SK-N-SH (cell line): ENCODE results near the gene ANXA1. TPM values are rescaled to one million over a fixed set of nuclear protein-coding genes. Genes with fewer than 3 reads are reported as not detected.

ENCODE experiments used
- CTCF ChIA-PET: fragments of 300-600, 350-600 bp; formaldehyde crosslinking; extraction: SDS; loops from one replicate; lab custom pipeline; 2021; lab: Yijun Ruan, JAX
- POLR2A ChIA-PET: fragments of 350-600 bp; sonication (Branson Sonifier 250); formaldehyde crosslinking; extraction: SDS; loops from one replicate; lab custom pipeline; 2020; ENCODE audit warnings: antibody characterized with exemption, inconsistent platforms; lab: Yijun Ruan, JAX
- DNase-seq: peaks from one replicate; pipeline ENCODE4 v3.0.0; 2012
- H2AFZ ChIP-seq: fragments of 200-600 bp; sonication (generic); 2 replicates; pipeline ENCODE4 v1.8.1; 2016; ENCODE audit warnings: antibody characterized with exemption, mild to moderate bottlenecking, low read depth
- H3F3A ChIP-seq: fragments of 200-600 bp; sonication (generic); replicated peaks from 2 replicates; pipeline ENCODE3; 2016; ENCODE audit warnings: antibody characterized with exemption, mild to moderate bottlenecking; ENCODE audit not compliant: insufficient read depth
- H3K27ac ChIP-seq, 2 experiments: fragments of 200-500 bp in 1 of 2; fragments of 200-600 bp in 1 of 2; sonication (Bioruptor generic) in 1 of 2; sonication (generic), shearing (Covaris generic) in 1 of 2; 2 replicates each; pipeline versions ENCODE4 v1.5.1 to v1.6.1; 2014 to 2016; ENCODE audit warnings: low read depth in 2 of 2, inconsistent platforms in 1 of 2, low read length in 1 of 2, mild to moderate bottlenecking in 1 of 2, mixed read lengths in 1 of 2
- H3K27me3 ChIP-seq: fragments of 200-600 bp; sonication (generic), shearing (Covaris generic); 2 replicates; pipeline ENCODE4 v1.6.1; 2016; ENCODE audit warnings: mixed run types; ENCODE audit not compliant: insufficient read depth
- H3K36me3 ChIP-seq, 2 experiments: fragments of 200-500 bp in 1 of 2; fragments of 200-600 bp in 1 of 2; sonication (Bioruptor generic) in 1 of 2; sonication (generic) in 1 of 2; replicated peaks in 1 of 2; 2 replicates each; pipeline versions ENCODE3 to v1.5.1; 2014 to 2016; ENCODE audit warnings: low read length in 1 of 2, mild to moderate bottlenecking in 1 of 2; ENCODE audit not compliant: insufficient read depth in 2 of 2, control insufficient read depth in 1 of 2
- H3K4me1 ChIP-seq, 2 experiments: fragments of 200-500 bp in 1 of 2; fragments of 200-600 bp in 1 of 2; sonication (Bioruptor generic) in 1 of 2; sonication (generic), shearing (Covaris generic) in 1 of 2; 2 replicates each; pipeline versions ENCODE4 v1.5.1 to v1.6.1; 2014 to 2016; ENCODE audit warnings: low read depth in 1 of 2, low read length in 1 of 2, mixed run types in 1 of 2; ENCODE audit not compliant: insufficient read depth in 2 of 2, control insufficient read depth in 1 of 2
- H3K4me2 ChIP-seq: fragments of 200-600 bp; sonication (generic), shearing (Covaris generic); 2 replicates; pipeline ENCODE4 v1.6.1; 2017; ENCODE audit warnings: mixed run types
- H3K4me3 ChIP-seq, 2 experiments: fragments of 200-500 bp in 1 of 2; fragments of 200-600 bp in 1 of 2; sonication (Bioruptor generic) in 1 of 2; sonication (generic), shearing (Covaris generic) in 1 of 2; 2 replicates each; pipeline versions ENCODE4 v1.5.1 to v1.8.1; 2014 to 2016; ENCODE audit warnings: low read depth in 2 of 2, inconsistent platforms in 1 of 2, low read length in 1 of 2, mild to moderate bottlenecking in 1 of 2, mixed read lengths in 1 of 2, moderate library complexity in 1 of 2
- H3K79me2 ChIP-seq: fragments of 200-600 bp; sonication (generic); 2 replicates; pipeline ENCODE4 v1.8.1; 2017; ENCODE audit warnings: mild to moderate bottlenecking; ENCODE audit not compliant: insufficient read depth
- H3K9ac ChIP-seq: fragments of 200-600 bp; sonication (generic); 2 replicates; pipeline ENCODE4 v1.6.1; 2017; ENCODE audit warnings: mixed run types
- H3K9me2 ChIP-seq: fragments of 200-600 bp; sonication (generic); 2 replicates; pipeline ENCODE4 v1.6.1; 2017; ENCODE audit warnings: mixed run types
- H3K9me3 ChIP-seq: fragments of 200-600 bp; sonication (generic); 2 replicates; pipeline ENCODE4 v1.6.1; 2017; ENCODE audit warnings: mixed run types, mild to moderate bottlenecking, moderate library complexity
- H4K20me1 ChIP-seq: fragments of 200-600 bp; sonication (generic); 2 replicates; pipeline ENCODE4 v1.6.1; 2017; ENCODE audit warnings: mild to moderate bottlenecking, mixed run types; ENCODE audit not compliant: insufficient read depth
- CTCF ChIP-seq: fragments of 200-600 bp; sonication (generic); IDR thresholded peaks from 2 replicates; pipeline ENCODE4 v1.6.1; 2017; ENCODE audit warnings: antibody characterized with exemption, mild to moderate bottlenecking, moderate library complexity
- ELF1 ChIP-seq: IDR thresholded peaks from 2 replicates; pipeline ENCODE4 v1.4.0; 2012
- EP300 ChIP-seq, 2 experiments: IDR thresholded peaks; 2 replicates each; pipeline versions ENCODE4 v1.4.0 to v1.6.1; 2012; ENCODE audit warnings: borderline replicate concordance in 1 of 2, low read depth in 1 of 2, low read length in 1 of 2
- EZH2phosphoT487 ChIP-seq: fragments of 200-600 bp; sonication (generic); IDR thresholded peaks from 2 replicates; pipeline ENCODE4 v1.6.1; 2017; ENCODE audit warnings: low read depth, mixed run types, mild to moderate bottlenecking, antibody characterized with exemption, moderate library complexity, borderline replicate concordance
- FOSL2 ChIP-seq: IDR thresholded peaks from 2 replicates; pipeline ENCODE4 v1.4.0; 2012; ENCODE audit warnings: low read depth, mild to moderate bottlenecking, moderate library complexity, borderline replicate concordance
- FOXJ3 ChIP-seq: sonication (generic); formaldehyde crosslinking; IDR thresholded peaks from 2 replicates; pipeline ENCODE4 v1.5.1; 2020; ENCODE audit warnings: mild to moderate bottlenecking, missing genetic modification reagents
- FOXM1 ChIP-seq: IDR thresholded peaks from 2 replicates; pipeline ENCODE4 v1.4.0; 2012; ENCODE audit warnings: low read depth, mild to moderate bottlenecking
- IRF3 ChIP-seq: fragments of 150-350 bp; IDR thresholded peaks from 2 replicates; pipeline ENCODE4 v1.6.1; 2016; ENCODE audit warnings: mild to moderate bottlenecking, low read depth, low read length
- JUND ChIP-seq: IDR thresholded peaks from 2 replicates; pipeline ENCODE4 v1.4.0; 2012
- NFIC ChIP-seq: IDR thresholded peaks from 2 replicates; pipeline ENCODE4 v1.4.0; 2012; ENCODE audit warnings: borderline replicate concordance
- NRF1 ChIP-seq: IDR thresholded peaks from 2 replicates; pipeline ENCODE4 v1.6.1; 2012; ENCODE audit warnings: low read depth, mild to moderate bottlenecking, low read length
- PBX3 ChIP-seq: IDR thresholded peaks from 2 replicates; pipeline ENCODE4; 2012
- POLR2AphosphoS5 ChIP-seq: IDR thresholded peaks from 2 replicates; pipeline ENCODE4 v1.6.1; 2012; ENCODE audit warnings: low read depth, low read length
- RAD21 ChIP-seq: IDR thresholded peaks from 2 replicates; pipeline ENCODE4 v1.6.1; 2012; ENCODE audit warnings: mild to moderate bottlenecking, low read length
- RCOR1 ChIP-seq: fragments of 150-350 bp; IDR thresholded peaks from 2 replicates; pipeline ENCODE4 v1.6.1; 2017; ENCODE audit warnings: antibody characterized with exemption, low read length
- RXRA ChIP-seq: IDR thresholded peaks from 2 replicates; pipeline ENCODE4 v1.4.0; 2012; ENCODE audit warnings: low read depth, mild to moderate bottlenecking, borderline replicate concordance
- TCF12 ChIP-seq: IDR thresholded peaks from 2 replicates; pipeline ENCODE4 v1.4.0; 2012
- TEAD4 ChIP-seq: IDR thresholded peaks from 2 replicates; pipeline ENCODE4 v1.4.0; 2012; ENCODE audit warnings: mild to moderate bottlenecking, borderline replicate concordance; ENCODE audit not compliant: insufficient read depth
- USF1 ChIP-seq: IDR thresholded peaks from 2 replicates; pipeline ENCODE4 v1.4.0; 2012; ENCODE audit warnings: low read depth, borderline replicate concordance
- YY1 ChIP-seq: IDR thresholded peaks from 2 replicates; pipeline ENCODE4 v1.4.0; 2012; ENCODE audit warnings: low read depth, mild to moderate bottlenecking
- ZBTB33 ChIP-seq: IDR thresholded peaks from 2 replicates; pipeline ENCODE4 v1.4.0; 2012; ENCODE audit warnings: low read depth, borderline replicate concordance
- WGBS: methylation state at CpG from one replicate; pipeline ENCODE4 v1.1.6; 2017; ENCODE audit warnings: low lambda C conversion rate; 5-methylcytosine and 5-hydroxymethylcytosine counted together
- polyA plus RNA-seq, 3 experiments: library from polyadenylated mRNA; depleted of rRNA; stranded (reverse); fragments of >200 nt; gene quantifications; 2 replicates each; pipeline ENCODE4 v1.2.3, GENCODE V29; 2012
- TF ChIP-seq, protein P1 (sequence below): IDR thresholded peaks from 2 replicates; pipeline ENCODE4 v1.4.0; 2012; ENCODE audit warnings: low read depth

The ANXA1 gene
- polyA plus RNA-seq, 1 of the 3 experiments (the other 2 are of a cell fraction), result 443 TPM

- CTCF ChIA-PET, result interaction anchor here (1.2 to 1.4 kb wide), 2 partner anchors 69 to 319 kb away, joined by 3 to 6 read pairs; no protein-coding TSS in a partner anchor
- no peak for DNase-seq
- H3F3A ChIP-seq, result peaks cover 59% of the 10 kb centered on the region
- peak overlapping the region; percentile 42; the same call in 1 of the 2 replicates for H3K4me2 ChIP-seq
- no peak for TF ChIP-seq NRF1
- no peak for TF ChIP-seq RAD21
- TF ChIP-seq RXRA, result peak; percentile 31; the same call in 1 of the 2 replicates
- TF ChIP-seq TEAD4, result peak; percentile 60; the same call in 1 of the 2 replicates
- peak in 1 of 2 experiments; percentile 59; a peak in 1 of 4 replicates for TF ChIP-seq EP300 (IDR thresholded peaks at IDR 0.05; ENCODE audit: borderline replicate concordance in 1 of 2, low read depth in 1 of 2, low read length in 1 of 2)
- TF ChIP-seq YY1, result peak; percentile 78
- 0 out of 2 replicates have a peak, but pooled peaks have one; percentile 24 for TF ChIP-seq PBX3
- TF ChIP-seq FOXM1, result no peak
- TF ChIP-seq FOSL2, result peak; percentile 59; the same call in 1 of the 2 replicates
- TF ChIP-seq TCF12, result peak; percentile 79
- peak; percentile 75 for TF ChIP-seq NFIC
- TF ChIP-seq JUND, result peak; percentile 81
- TF ChIP-seq, protein P1, sequence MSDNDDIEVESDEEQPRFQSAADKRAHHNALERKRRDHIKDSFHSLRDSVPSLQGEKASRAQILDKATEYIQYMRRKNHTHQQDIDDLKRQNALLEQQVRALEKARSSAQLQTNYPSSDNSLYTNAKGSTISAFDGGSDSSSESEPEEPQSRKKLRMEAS, result peak; percentile 67
- no peaks in the 10 kb centered on the region for H3K9me3 ChIP-seq
- no peaks in the 10 kb centered on the region for H3K27me3 ChIP-seq
- H3K36me3 ChIP-seq, result peaks cover 0 to 5% of the 10 kb centered on the region in 2 experiments
- H3K27ac ChIP-seq, result peak overlapping the region in 1 of 2 experiments; percentile 50; a peak in 2 of 4 replicates
- no peaks in the 10 kb centered on the region for H3K9me2 ChIP-seq
- no peak overlapping the region for H3K4me3 ChIP-seq
- H2AFZ ChIP-seq, result peak overlapping the region; percentile 43; the same call in 1 of the 2 replicates
- no peaks in the 10 kb centered on the region for H4K20me1 ChIP-seq
- H3K79me2 ChIP-seq, result no peaks in the 10 kb centered on the region
- POLR2A ChIA-PET, result no interaction called here
- H3K4me1 ChIP-seq, result peaks cover 0 to 23% of the 10 kb centered on the region in 2 experiments; a peak in 2 of 4 replicates
- 15% methylated on average over 4 of the region's 4 CpGs for WGBS
- H3K9ac ChIP-seq, result no peak overlapping the region
Measured at GRCh38 chr9:73176450-73176875, 24.8 kb downstream of the ANXA1 start.

- Histone ChIP-seq H3K4me1 (peaks cover 0 to 30% of the 10 kb centered on the region in 2 experiments; a peak in 2 of 4 replicates), H3K27me3 (no peaks in the 10 kb centered on the region)
- POLR2A ChIA-PET, result no interaction called here
- TF ChIP-seq FOSL2, result no peak
- no peak for TF ChIP-seq CTCF
- no peak for TF ChIP-seq TCF12
- TF ChIP-seq NRF1, result no peak
- no peak for TF ChIP-seq ELF1
- TF ChIP-seq POLR2AphosphoS5, result no peak
- no peak for TF ChIP-seq FOXJ3 (CRISPR knock-in tag)
- no peak for TF ChIP-seq ZBTB33
- no peak for TF ChIP-seq USF1
- TF ChIP-seq IRF3, result no peak
- no peak for TF ChIP-seq EZH2phosphoT487
- TF ChIP-seq RCOR1, result no peak
- TF ChIP-seq, all 33 proteins: peak for 0
- 74% methylated on average over 2 of the region's 2 CpGs for WGBS
- Histone ChIP-seq H4K20me1 (no peaks in the 10 kb centered on the region), H3K79me2 (no peaks in the 10 kb centered on the region), H3K36me3 (no peaks in the 10 kb centered on the region), H2AFZ (no peak overlapping the region), H3K4me3 (no peak overlapping the region), H3K9me2 (no peaks in the 10 kb centered on the region), H3K27ac (no peak overlapping the region), H3K4me2 (no peak overlapping the region), H3F3A (peaks cover 44% of the 10 kb centered on the region), H3K9me3 (no peaks in the 10 kb centered on the region), H3K9ac (no peak overlapping the region)
- no peak for DNase-seq
- CTCF ChIA-PET, result interaction anchor here (1.2 to 1.3 kb wide), 2 partner anchors 22 to 321 kb away, joined by 3 to 6 read pairs; no protein-coding TSS in a partner anchor
Measured at GRCh38 chr9:73178044-73178443, 26.4 kb downstream of the ANXA1 start.
